OCI-LY7 (cell line): ENCODE measurements around the gene FHL3. TPM values are rescaled to one million over a fixed set of nuclear protein-coding genes. Genes with fewer than 3 reads are reported as not detected.

Source experiments
- BruUV-seq: library from RNA; stranded (reverse); fragments of 400-500 nt; replicated peaks from 2 replicates; lab custom pipeline; 2021; lab: Mats Ljungman, UMichigan
- CTCF ChIA-PET: fragments of 300-600 bp; sonication (Branson Sonifier 250); formaldehyde crosslinking; loops from one replicate; lab custom pipeline; 2022; ENCODE audit warnings: antibody characterized with exemption; ENCODE audit not compliant: unreplicated experiment; lab: Charles Lee
- POLR2A ChIA-PET: fragments of 300-600 bp; sonication (Branson Sonifier 250); formaldehyde crosslinking; loops from one replicate; lab custom pipeline; 2022; ENCODE audit warnings: antibody characterized with exemption; lab: Charles Lee
- DNase-seq: peaks from one replicate; pipeline ENCODE4 v3.0.0-alpha.2; 2015; ENCODE audit warnings: low spot score
- H2AFZ ChIP-seq: fragments of 200-600 bp; sonication (generic), shearing (Covaris generic); 2 replicates; pipeline ENCODE4 v1.6.1; 2014; ENCODE audit warnings: mild to moderate bottlenecking, antibody characterized with exemption, low read length, moderate library complexity
- H3K27ac ChIP-seq: fragments of 200-600 bp; sonication (generic); 2 replicates; pipeline ENCODE4 v1.5.1; 2014; ENCODE audit warnings: mixed run types, low read depth, mild to moderate bottlenecking, moderate library complexity, low read length, inconsistent platforms; ENCODE audit not compliant: poor library complexity, severe bottlenecking
- H3K36me3 ChIP-seq: fragments of 200-600 bp; sonication (generic); 2 replicates; pipeline ENCODE4 v1.6.1; 2014; ENCODE audit warnings: mild to moderate bottlenecking, antibody characterized with exemption, low read length, moderate library complexity, mixed read lengths; ENCODE audit not compliant: insufficient read depth
- H3K4me1 ChIP-seq: fragments of 200-600 bp; sonication (generic); 2 replicates; pipeline ENCODE4 v1.5.1; 2014; ENCODE audit warnings: mild to moderate bottlenecking, low read length; ENCODE audit not compliant: insufficient read depth, poor library complexity, severe bottlenecking
- H3K4me2 ChIP-seq: fragments of 200-600 bp; sonication (generic); 2 replicates; pipeline ENCODE4 v1.6.1; 2014; ENCODE audit warnings: mild to moderate bottlenecking, low read length
- H3K4me3 ChIP-seq: fragments of 200-600 bp; sonication (generic); 2 replicates; pipeline ENCODE4 v1.5.1; 2014; ENCODE audit warnings: mild to moderate bottlenecking, low read depth, low read length; ENCODE audit not compliant: poor library complexity, severe bottlenecking
- H3K79me2 ChIP-seq: fragments of 200-600 bp; sonication (generic); 2 replicates; pipeline ENCODE4 v1.6.1; 2016; ENCODE audit warnings: low read depth, mild to moderate bottlenecking, low read length, moderate library complexity, mixed read lengths; ENCODE audit not compliant: insufficient read depth
- H3K9me2 ChIP-seq: fragments of 200-600 bp; sonication (generic); 2 replicates; pipeline ENCODE4 v1.6.1; 2016; ENCODE audit warnings: mild to moderate bottlenecking, low read length, mixed read lengths; ENCODE audit not compliant: insufficient read depth
- H3K9me3 ChIP-seq: fragments of 200-600 bp; sonication (generic); 2 replicates; pipeline ENCODE4 v1.6.1; 2014; ENCODE audit warnings: mild to moderate bottlenecking, mixed run types, low read length, mixed read lengths
- H4K20me1 ChIP-seq: fragments of 200-600 bp; sonication (generic); 2 replicates; pipeline ENCODE4 v1.6.1; 2014; ENCODE audit warnings: mild to moderate bottlenecking, antibody characterized with exemption, low read length, moderate library complexity, mixed read lengths; ENCODE audit not compliant: insufficient read depth
- CTCF ChIP-seq: fragments of 200-600 bp; sonication (generic); conservative IDR thresholded peaks from 2 replicates; pipeline ENCODE4 v1.5.1; 2014; ENCODE audit warnings: mild to moderate bottlenecking, antibody characterized with exemption, low read length, moderate library complexity, mixed read lengths
- EZH2phosphoT487 ChIP-seq: fragments of 200-600 bp; sonication (generic); IDR thresholded peaks from 2 replicates; pipeline ENCODE4 v1.6.1; 2018; ENCODE audit warnings: low read depth, borderline replicate concordance, mild to moderate bottlenecking, mixed run types, antibody characterized with exemption, low read length, moderate library complexity, mixed read lengths
- intact Hi-C: fragments of 100-400 bp; cut with micrococcal nuclease; formaldehyde crosslinking; loops from one replicate; pipeline ENCODE4 v1.10.0; 2022; ENCODE audit not compliant: unreplicated experiment
- total RNA-seq, 2 experiments: library from RNA; depleted of rRNA in 1 of 2; stranded (reverse); fragments of >200 nt in 1 of 2; shearing (Covaris generic) in 1 of 2; gene quantifications; 2 replicates each; pipeline ENCODE4 v1.2.3, GENCODE V29; 2014 to 2022

Gene FHL3
- total RNA-seq, 2 experiments from 2014 or later, result 0.63 to 1.8 TPM

DNA sequence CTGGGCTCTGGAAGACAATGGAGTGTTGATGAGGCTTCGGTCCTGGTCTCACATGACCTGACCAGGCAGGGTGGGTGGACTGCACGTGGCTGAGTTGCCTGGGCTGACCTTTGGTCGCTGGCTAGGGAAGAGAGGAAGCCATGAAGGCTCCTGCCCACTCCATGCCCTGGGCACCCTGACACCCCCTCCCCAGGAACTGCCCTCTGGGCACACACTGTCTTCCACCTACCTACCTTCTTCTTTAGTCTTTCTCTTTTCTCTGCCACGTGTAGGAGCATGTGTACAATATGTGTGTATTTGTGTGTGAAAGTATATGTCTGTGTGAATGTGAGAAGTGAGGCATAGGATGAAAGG is 26.2 kb upstream of the FHL3 start:
- ChIA-PET POLR2A (no interaction called here), CTCF (no interaction called here)
- intact Hi-C loops, result loop anchor here (10.0 kb wide), 1 partner anchor 803 kb away; no protein-coding TSS in a partner anchor
- Histone ChIP-seq H3K79me2 (no peaks in the 10 kb centered on the region), H3K9me2 (no peaks in the 10 kb centered on the region), H3K4me2 (no peak overlapping the region), H3K4me1 (peaks cover 14% of the 10 kb centered on the region), H3K36me3 (no peaks in the 10 kb centered on the region), H2AFZ (no peak overlapping the region), H3K9me3 (no peaks in the 10 kb centered on the region), H3K4me3 (no peak overlapping the region), H4K20me1 (no peaks in the 10 kb centered on the region), H3K27ac (no peak overlapping the region)
- no peak for TF ChIP-seq CTCF
- no TSS peak for BruUV-seq
- DNase-seq, result no peak

- POLR2A ChIA-PET, result no interaction called here
- H3K79me2 ChIP-seq, result no peaks in the 10 kb centered on the region
- CTCF ChIA-PET, result no interaction called here
- H3K9me2 ChIP-seq, result no peaks in the 10 kb centered on the region
- H3K4me1 ChIP-seq, result peaks cover 14% of the 10 kb centered on the region
- H4K20me1 ChIP-seq, result no peaks in the 10 kb centered on the region
- BruUV-seq, result no TSS peak
- peak overlapping the region; percentile 34; the same call in 1 of the 2 replicates for H3K4me2 ChIP-seq
- no peaks in the 10 kb centered on the region for H3K9me3 ChIP-seq
- intact Hi-C loops, result loop anchor here (10.0 kb wide), 1 partner anchor 804 kb away; no protein-coding TSS in a partner anchor
- DNase-seq, result no peak
- TF ChIP-seq EZH2phosphoT487 (no peak), CTCF (no peak)
- H2AFZ ChIP-seq, result no peak overlapping the region
- H3K36me3 ChIP-seq, result peaks cover 6% of the 10 kb centered on the region
- no peak overlapping the region for H3K4me3 ChIP-seq
- no peak overlapping the region for H3K27ac ChIP-seq
These were observed 25.5 kb upstream of the FHL3 start for GRCh38 chr1:38030596-38031512.
